Epithelial cell of esophagus (primary cell): Measurements from ENCODE around the gene C1QTNF12.
"Not testable (repeated sequence)": the region's sequence is repeated elsewhere in the genome, so short reads cannot be mapped to it uniquely, and the experiment has no call there.

Source experiments
- DNase-seq: peaks from one replicate; pipeline ENCODE4 v3.0.0; 2010; ENCODE audit warnings: low read depth
- H3K4me3 ChIP-seq: 2 replicates; pipeline ENCODE4 v1.5.1; 2011; ENCODE audit warnings: mild to moderate bottlenecking, low read length, control low read depth
- TF ChIP-seq, protein P1 (sequence below): IDR thresholded peaks from 2 replicates; pipeline ENCODE4 v1.5.1; 2011; ENCODE audit warnings: low read depth, mild to moderate bottlenecking, low read length, control low read depth, inconsistent platforms; ENCODE audit not compliant: insufficient read depth; ENCODE audit errors: missing control alignments

C1QTNF12 gene

DNA sequence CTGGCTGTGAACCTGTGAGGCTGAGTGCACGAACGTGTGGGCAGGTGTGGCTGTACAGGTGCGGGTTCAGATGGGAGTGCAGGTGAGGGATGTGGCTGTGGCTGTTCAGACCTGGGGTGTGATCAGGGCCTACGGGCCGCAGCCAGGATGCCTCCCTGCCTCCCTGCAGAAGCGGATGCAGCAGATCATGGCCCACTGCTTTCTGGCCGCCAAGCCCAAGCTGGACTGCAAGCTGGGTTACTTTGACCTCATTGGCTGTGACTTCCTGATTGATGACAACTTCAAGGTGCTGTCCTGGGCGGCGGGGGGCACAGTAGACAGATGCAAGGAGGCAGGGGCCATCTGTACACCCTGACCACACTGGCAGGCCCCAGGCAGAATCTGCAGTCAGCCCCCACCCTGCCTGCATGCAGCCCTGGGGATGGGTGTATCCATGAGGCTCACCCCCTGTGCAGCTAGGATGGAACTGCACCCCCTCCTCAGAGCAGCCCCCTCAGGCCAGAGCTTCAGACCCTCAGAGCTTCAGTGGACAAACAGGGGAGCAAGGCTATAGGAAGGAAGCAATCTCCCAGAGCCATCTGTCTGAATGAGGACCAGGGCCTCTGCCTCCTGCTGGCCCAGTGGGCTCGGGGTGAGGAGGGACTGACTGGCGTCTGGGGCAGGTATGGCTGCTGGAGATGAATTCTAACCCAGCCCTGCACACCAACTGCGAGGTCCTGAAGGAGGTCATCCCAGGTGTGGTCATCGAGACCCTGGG is 49.9 kb downstream of the C1QTNF12 start:
- H3K4me3 ChIP-seq, result no peak overlapping the region
- DNase-seq, result no peak
- TF ChIP-seq, protein P1, sequence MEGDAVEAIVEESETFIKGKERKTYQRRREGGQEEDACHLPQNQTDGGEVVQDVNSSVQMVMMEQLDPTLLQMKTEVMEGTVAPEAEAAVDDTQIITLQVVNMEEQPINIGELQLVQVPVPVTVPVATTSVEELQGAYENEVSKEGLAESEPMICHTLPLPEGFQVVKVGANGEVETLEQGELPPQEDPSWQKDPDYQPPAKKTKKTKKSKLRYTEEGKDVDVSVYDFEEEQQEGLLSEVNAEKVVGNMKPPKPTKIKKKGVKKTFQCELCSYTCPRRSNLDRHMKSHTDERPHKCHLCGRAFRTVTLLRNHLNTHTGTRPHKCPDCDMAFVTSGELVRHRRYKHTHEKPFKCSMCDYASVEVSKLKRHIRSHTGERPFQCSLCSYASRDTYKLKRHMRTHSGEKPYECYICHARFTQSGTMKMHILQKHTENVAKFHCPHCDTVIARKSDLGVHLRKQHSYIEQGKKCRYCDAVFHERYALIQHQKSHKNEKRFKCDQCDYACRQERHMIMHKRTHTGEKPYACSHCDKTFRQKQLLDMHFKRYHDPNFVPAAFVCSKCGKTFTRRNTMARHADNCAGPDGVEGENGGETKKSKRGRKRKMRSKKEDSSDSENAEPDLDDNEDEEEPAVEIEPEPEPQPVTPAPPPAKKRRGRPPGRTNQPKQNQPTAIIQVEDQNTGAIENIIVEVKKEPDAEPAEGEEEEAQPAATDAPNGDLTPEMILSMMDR, result no peak

GRCh38 chr1:1195726-1196125 is 50.8 kb downstream of the C1QTNF12 start:
- not testable (repeated sequence) for DNase-seq, H3K4me3 ChIP-seq

DNA sequence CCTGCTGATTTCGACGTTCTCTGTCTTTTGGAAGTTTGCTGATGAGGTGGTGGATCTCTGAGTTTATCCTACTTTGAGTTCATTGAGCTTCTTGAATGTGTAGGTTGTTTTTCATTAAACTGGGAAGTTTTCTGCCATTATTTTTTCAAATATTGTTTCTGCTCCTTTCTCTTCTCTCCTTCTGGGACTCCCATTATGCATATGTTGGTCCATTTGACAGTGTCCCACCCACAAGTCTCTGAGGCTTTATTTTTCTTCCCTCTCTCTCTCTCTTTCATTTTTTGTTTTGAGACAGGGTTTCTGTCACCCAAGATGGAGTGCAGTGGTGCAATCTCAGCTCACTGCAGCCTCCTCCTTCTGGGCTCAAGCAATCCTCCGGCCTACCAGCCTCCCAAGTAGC is 51.8 kb downstream of the C1QTNF12 start:
- TF ChIP-seq, protein P1, result no peak
- H3K4me3 ChIP-seq, result no peak overlapping the region
- DNase-seq, result no peak
